Measurements from ENCODE around the gene TRIP13. TPM values are rescaled to one million over a fixed set of nuclear protein-coding genes. Genes with fewer than 3 reads are reported as not detected.
"Not testable (repeated sequence)": the region's sequence is repeated elsewhere in the genome, so short reads cannot be mapped to it uniquely, and the experiment has no call there.

TRIP13 gene
- total RNA-seq, 1 experiment from 2014 or later = 42.6 TPM

- not testable (repeated sequence) for H2BK120ac ChIP-seq (ENCODE audit: low read depth, low read length, poor library complexity, severe bottlenecking); H3K4me1 ChIP-seq (ENCODE audit: insufficient read depth, low read length); H3K27me3 Mint-ChIP-seq (ENCODE audit: low read depth); H2BK12ac ChIP-seq (ENCODE audit: insufficient read length, low read depth, low read length); H2BK5ac ChIP-seq (ENCODE audit: insufficient read length, low read length); H3K23me2 ChIP-seq (ENCODE audit: insufficient read length, low read depth, low read length, poor library complexity, severe bottlenecking); H3K79me1 ChIP-seq (ENCODE audit: insufficient read depth, low read depth, low read length, poor library complexity, severe bottlenecking); H3K9ac ChIP-seq (ENCODE audit: extremely low read depth, insufficient read length, low read length); H3T11ph ChIP-seq (ENCODE audit: low read length); H2AK5ac ChIP-seq (ENCODE audit: insufficient read length, low read length); H3K79me2 ChIP-seq (ENCODE audit: insufficient read depth, low read length); H2BK15ac ChIP-seq (ENCODE audit: low read depth, low read length); H4K91ac ChIP-seq (ENCODE audit: insufficient read length, low read depth, low read length); H3K4ac ChIP-seq (ENCODE audit: low read depth, low read length); H4K5ac ChIP-seq (ENCODE audit: insufficient read length, low read depth, low read length); H3K4me2 ChIP-seq (ENCODE audit: insufficient read depth, insufficient read length, low read length); H2AFZ ChIP-seq (ENCODE audit: low read length); H3K23ac ChIP-seq (ENCODE audit: insufficient read length, low read depth, low read length); H3K4me3 Mint-ChIP-seq; H3K9me3 Mint-ChIP-seq; H3K27me3 ChIP-seq (ENCODE audit: insufficient read depth, low read length); H2BK20ac ChIP-seq (ENCODE audit: low read depth, low read length, poor library complexity, severe bottlenecking); H3K56ac ChIP-seq (ENCODE audit: insufficient read length, low read depth, low read length); H3K9me3 ChIP-seq (ENCODE audit: control insufficient read depth, low read depth, low read length); H3K14ac ChIP-seq (ENCODE audit: insufficient read depth, low read length); DNase-seq; H4K20me1 ChIP-seq (ENCODE audit: control insufficient read depth, insufficient read depth, insufficient read length); H3K27ac Mint-ChIP-seq; H4K8ac ChIP-seq (replicated peaks; ENCODE audit: insufficient read length, low read depth, low read length); H3K18ac ChIP-seq (ENCODE audit: insufficient read length, low read depth, low read length); H3K27ac ChIP-seq (ENCODE audit: insufficient read length, low read depth, low read length); H3K4me1 Mint-ChIP-seq
- no CpG with 5 or more reads among the region's 18 CpGs for WGBS (ENCODE audit: extremely low coverage, insufficient read length, low lambda C conversion rate)
- peaks cover 0 to 12% (median 0%) of the 10 kb centered on the region in 3 experiments; a peak in 4 of 7 replicates for H3K36me3 Mint-ChIP-seq (ENCODE audit: insufficient read depth in 1 of 3, low read depth in 3 of 3)
These were observed 46.0 kb upstream of the TRIP13 start for GRCh38 chr5:846602-847091.

- not testable (repeated sequence) for H2BK12ac ChIP-seq (ENCODE audit: insufficient read length, low read depth, low read length); H4K91ac ChIP-seq (ENCODE audit: insufficient read length, low read depth, low read length); H2BK15ac ChIP-seq (ENCODE audit: low read depth, low read length); H3K14ac ChIP-seq (ENCODE audit: insufficient read depth, low read length); H4K5ac ChIP-seq (ENCODE audit: insufficient read length, low read depth, low read length); H3K4me2 ChIP-seq (ENCODE audit: insufficient read depth, insufficient read length, low read length); H3K9me3 Mint-ChIP-seq; H3K23me2 ChIP-seq (ENCODE audit: insufficient read length, low read depth, low read length, poor library complexity, severe bottlenecking); H3K79me1 ChIP-seq (ENCODE audit: insufficient read depth, low read depth, low read length, poor library complexity, severe bottlenecking); H2AK5ac ChIP-seq (ENCODE audit: insufficient read length, low read length); DNase-seq; H3K9ac ChIP-seq (ENCODE audit: extremely low read depth, insufficient read length, low read length); H3K79me2 ChIP-seq (ENCODE audit: insufficient read depth, low read length); H3K27me3 Mint-ChIP-seq (ENCODE audit: low read depth); H3K4me1 Mint-ChIP-seq; H3K9me3 ChIP-seq (ENCODE audit: control insufficient read depth, low read depth, low read length); H3T11ph ChIP-seq (ENCODE audit: low read length); H2BK20ac ChIP-seq (ENCODE audit: low read depth, low read length, poor library complexity, severe bottlenecking); H4K20me1 ChIP-seq (ENCODE audit: control insufficient read depth, insufficient read depth, insufficient read length); H2BK5ac ChIP-seq (ENCODE audit: insufficient read length, low read length); H3K4ac ChIP-seq (ENCODE audit: low read depth, low read length); H3K4me1 ChIP-seq (ENCODE audit: insufficient read depth, low read length); H3K27ac ChIP-seq (ENCODE audit: insufficient read length, low read depth, low read length); H3K18ac ChIP-seq (ENCODE audit: insufficient read length, low read depth, low read length); H2AFZ ChIP-seq (ENCODE audit: low read length); H4K8ac ChIP-seq (replicated peaks; ENCODE audit: insufficient read length, low read depth, low read length); H3K23ac ChIP-seq (ENCODE audit: insufficient read length, low read depth, low read length); H2BK120ac ChIP-seq (ENCODE audit: low read depth, low read length, poor library complexity, severe bottlenecking); H3K27ac Mint-ChIP-seq; H3K4me3 Mint-ChIP-seq; H3K27me3 ChIP-seq (ENCODE audit: insufficient read depth, low read length); H3K56ac ChIP-seq (ENCODE audit: insufficient read length, low read depth, low read length)
- H3K36me3 Mint-ChIP-seq (ENCODE audit: insufficient read depth in 1 of 3, low read depth in 3 of 3) = peaks cover 0 to 12% (median 0%) of the 10 kb centered on the region in 3 experiments; a peak in 3 of 7 replicates
- WGBS (ENCODE audit: extremely low coverage, insufficient read length, low lambda C conversion rate) = no CpG with 5 or more reads among the region's 18 CpGs
These were observed 45.5 kb upstream of the TRIP13 start for GRCh38 chr5:847212-847611.

Measured in H9 (cell line).